ENCODE results near the gene USP54. TPM values are rescaled to one million over a fixed set of nuclear protein-coding genes. Genes with fewer than 3 reads are reported as not detected.
A peak's percentile ranks its signal among the peaks of the same experiment; 100 is the strongest.

USP54 gene
- total and polyA plus RNA-seq, 4 donors, result 1.3 to 10.4 (median 6.3) TPM

GRCh38 chr10:73495226-73495883, 95.8 kb downstream of the USP54 start:
- H3K9me3 ChIP-seq (ENCODE audit: control insufficient read depth in 4 of 4, low read length in 3 of 4), result no peaks in the 10 kb centered on the region
- WGBS, result under 1% methylated on average over 55 of the region's 55 CpGs
- peak overlapping the region; percentile 85 to 98 for H3K27ac ChIP-seq (ENCODE audit: low read depth in 1 of 2, low read length in 2 of 2)
- H3K4me3 ChIP-seq (ENCODE audit: low read depth in 1 of 3, low read length in 3 of 3), result peak overlapping the region; percentile 80 to 98 (median 89)
- H3K36me3 ChIP-seq (ENCODE audit: control insufficient read depth in 4 of 4, insufficient read depth in 3 of 4, low read depth in 1 of 4, low read length in 3 of 4), result no peaks in the 10 kb centered on the region
- H3K9ac ChIP-seq (ENCODE audit: low read depth in 1 of 2, low read length in 2 of 2), result peak overlapping the region; percentile 44 to 49
- H3K4me1 ChIP-seq (ENCODE audit: control insufficient read depth in 4 of 4, insufficient read depth in 4 of 4, low read length in 3 of 4), result peaks cover 8 to 24% (median 12%) of the 10 kb centered on the region in 4 donors
- no peaks in the 10 kb centered on the region for H3K27me3 ChIP-seq (ENCODE audit: control insufficient read depth in 4 of 4, insufficient read depth in 4 of 4, low read length in 3 of 4)
- DNase-seq (ENCODE audit: low spot score), result peak; percentile 91
- TF ChIP-seq GABPA (IDR thresholded peaks at IDR 0.05 in 1 of 2, conservative IDR thresholded peaks at IDR 0.05 in 1 of 2) (no peak), TAF1 (conservative IDR thresholded peaks at IDR 0.05) (peak; percentile 36), RXRA (IDR thresholded peaks at IDR 0.05) (no peak), YY1 (IDR thresholded peaks at IDR 0.05) (peak; percentile 73), RAD21 (IDR thresholded peaks at IDR 0.05) (peak in 1 of 2 donors; percentile 13), REST (IDR thresholded peaks at IDR 0.05) (peak; percentile 12)

- H3K36me3 ChIP-seq (ENCODE audit: control insufficient read depth in 4 of 4, insufficient read depth in 3 of 4, low read depth in 1 of 4, low read length in 3 of 4), result no peaks in the 10 kb centered on the region
- peak overlapping the region; percentile 80 to 98 (median 89) for H3K4me3 ChIP-seq (ENCODE audit: low read depth in 1 of 3, low read length in 3 of 3)
- peak overlapping the region; percentile 44 to 49 for H3K9ac ChIP-seq (ENCODE audit: low read depth in 1 of 2, low read length in 2 of 2)
- TF ChIP-seq SP1 (IDR thresholded peaks at IDR 0.05), result no peak
- TF ChIP-seq RAD21 (IDR thresholded peaks at IDR 0.05), result no peak
- DNase-seq (ENCODE audit: low spot score), result no peak
- peak overlapping the region; percentile 85 to 98 for H3K27ac ChIP-seq (ENCODE audit: low read depth in 1 of 2, low read length in 2 of 2)
- no peaks in the 10 kb centered on the region for H3K9me3 ChIP-seq (ENCODE audit: control insufficient read depth in 4 of 4, low read length in 3 of 4)
- WGBS, result under 1% methylated on average over 2 of the region's 2 CpGs
- H3K4me1 ChIP-seq (ENCODE audit: control insufficient read depth in 4 of 4, insufficient read depth in 4 of 4, low read length in 3 of 4), result peaks cover 8 to 24% (median 12%) of the 10 kb centered on the region in 4 donors
- H3K27me3 ChIP-seq (ENCODE audit: control insufficient read depth in 4 of 4, insufficient read depth in 4 of 4, low read length in 3 of 4), result no peaks in the 10 kb centered on the region
Observed at GRCh38 chr10:73494877-73495225, 96.3 kb downstream of the USP54 start.

GRCh38 chr10:73494213-73494612, 96.9 kb downstream of the USP54 start:
- DNase-seq (ENCODE audit: low spot score), result no peak
- WGBS, result 95% methylated on average over 15 of the region's 15 CpGs
- H3K27me3 ChIP-seq (ENCODE audit: control insufficient read depth in 4 of 4, insufficient read depth in 4 of 4, low read length in 3 of 4), result no peaks in the 10 kb centered on the region
- H3K9ac ChIP-seq (ENCODE audit: low read depth in 1 of 2, low read length in 2 of 2), result no peak overlapping the region
- H3K4me3 ChIP-seq (ENCODE audit: low read depth in 1 of 3, low read length in 3 of 3), result no peak overlapping the region
- no peaks in the 10 kb centered on the region for H3K36me3 ChIP-seq (ENCODE audit: control insufficient read depth in 4 of 4, insufficient read depth in 3 of 4, low read depth in 1 of 4, low read length in 3 of 4)
- H3K9me3 ChIP-seq (ENCODE audit: control insufficient read depth in 4 of 4, low read length in 3 of 4), result no peaks in the 10 kb centered on the region
- no peak overlapping the region for H3K27ac ChIP-seq (ENCODE audit: low read depth in 1 of 2, low read length in 2 of 2)
- peaks cover 8 to 24% (median 12%) of the 10 kb centered on the region in 4 donors for H3K4me1 ChIP-seq (ENCODE audit: control insufficient read depth in 4 of 4, insufficient read depth in 4 of 4, low read length in 3 of 4)
- TF ChIP-seq SP1 (IDR thresholded peaks at IDR 0.05) (no peak), CTCF (IDR thresholded peaks at IDR 0.05; ENCODE audit: low read depth, low read length, missing input control) (no peak), NR2F2 (IDR thresholded peaks at IDR 0.05) (no peak), ZBTB33 (IDR thresholded peaks at IDR 0.05) (no peak), HNF4G (IDR thresholded peaks at IDR 0.05) (no peak), HNF4A (conservative IDR thresholded peaks at IDR 0.05) (no peak), FOXA1 (IDR thresholded peaks at IDR 0.05) (no peak), TAF1 (conservative IDR thresholded peaks at IDR 0.05) (no peak), FOXA2 (IDR thresholded peaks at IDR 0.05) (no peak), ATF3 (IDR thresholded peaks at IDR 0.05) (no peak), JUND (IDR thresholded peaks at IDR 0.05) (no peak), RAD21 (IDR thresholded peaks at IDR 0.05) (no peak), EGR1 (IDR thresholded peaks at IDR 0.05; ENCODE audit: low read depth in 2 of 2) (no peak), GABPA (IDR thresholded peaks at IDR 0.05 in 1 of 2, conservative IDR thresholded peaks at IDR 0.05 in 1 of 2) (no peak), YY1 (IDR thresholded peaks at IDR 0.05) (no peak)

All from liver (tissue), 9 donors.